ENCODE data around the gene GALNT2. TPM values are rescaled to one million over a fixed set of nuclear protein-coding genes. Genes with fewer than 3 reads are reported as not detected.

The GALNT2 gene
- total RNA-seq, 1 experiment from 2014 or later: 152 TPM

DNA sequence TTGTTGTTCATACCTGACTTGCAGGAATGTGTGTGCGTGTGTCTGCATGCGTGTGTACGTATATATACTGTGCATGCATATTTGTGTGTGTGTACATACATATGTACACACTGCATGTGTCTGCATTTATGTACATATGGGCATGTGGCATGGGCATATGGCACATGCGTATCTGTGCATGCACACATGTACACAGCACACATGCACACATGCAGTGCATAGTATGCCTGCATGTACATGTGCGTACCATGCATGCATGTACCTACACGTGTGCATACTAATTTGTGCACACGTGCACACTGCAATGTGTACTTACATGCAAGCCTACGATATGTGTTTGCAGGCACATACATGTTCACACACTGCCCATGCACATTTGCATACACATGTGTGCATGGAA lies 43.9 kb downstream of the GALNT2 start:
- BruUV-seq (replicated peaks): no TSS peak
- in situ Hi-C loops (cut with HindIII; ENCODE audit: low pct_unique_long_range_greater_than_20kb, low sequenced_read_pairs) (no loop called here), intact Hi-C loops (cut with micrococcal nuclease; ENCODE audit: unreplicated experiment) (no loop called here)
- Histone ChIP-seq H3K27ac (ENCODE audit: low read length) (no peak overlapping the region), H3K4me3 (ENCODE audit: low read depth in 2 of 2, low read length in 2 of 2) (no peak overlapping the region), H3K27me3 (ENCODE audit: control insufficient read depth, insufficient read depth, low read length) (no peaks in the 10 kb centered on the region), H3K4me1 (ENCODE audit: control insufficient read depth, insufficient read depth, low read length) (peaks cover 31% of the 10 kb centered on the region), H3K9me3 (ENCODE audit: control insufficient read depth, insufficient read depth, low read depth, low read length) (no peaks in the 10 kb centered on the region), H3K36me3 (ENCODE audit: control insufficient read depth, insufficient read depth, low read length) (no peaks in the 10 kb centered on the region)
- TF ChIP-seq SIN3A (IDR thresholded peaks at IDR 0.05; ENCODE audit: borderline replicate concordance, insufficient read depth, low read depth, low read length) (no peak), TCF7L2 (IDR thresholded peaks at IDR 0.05; ENCODE audit: low read depth, low read length) (no peak)
- TF ChIP-seq, protein P1, sequence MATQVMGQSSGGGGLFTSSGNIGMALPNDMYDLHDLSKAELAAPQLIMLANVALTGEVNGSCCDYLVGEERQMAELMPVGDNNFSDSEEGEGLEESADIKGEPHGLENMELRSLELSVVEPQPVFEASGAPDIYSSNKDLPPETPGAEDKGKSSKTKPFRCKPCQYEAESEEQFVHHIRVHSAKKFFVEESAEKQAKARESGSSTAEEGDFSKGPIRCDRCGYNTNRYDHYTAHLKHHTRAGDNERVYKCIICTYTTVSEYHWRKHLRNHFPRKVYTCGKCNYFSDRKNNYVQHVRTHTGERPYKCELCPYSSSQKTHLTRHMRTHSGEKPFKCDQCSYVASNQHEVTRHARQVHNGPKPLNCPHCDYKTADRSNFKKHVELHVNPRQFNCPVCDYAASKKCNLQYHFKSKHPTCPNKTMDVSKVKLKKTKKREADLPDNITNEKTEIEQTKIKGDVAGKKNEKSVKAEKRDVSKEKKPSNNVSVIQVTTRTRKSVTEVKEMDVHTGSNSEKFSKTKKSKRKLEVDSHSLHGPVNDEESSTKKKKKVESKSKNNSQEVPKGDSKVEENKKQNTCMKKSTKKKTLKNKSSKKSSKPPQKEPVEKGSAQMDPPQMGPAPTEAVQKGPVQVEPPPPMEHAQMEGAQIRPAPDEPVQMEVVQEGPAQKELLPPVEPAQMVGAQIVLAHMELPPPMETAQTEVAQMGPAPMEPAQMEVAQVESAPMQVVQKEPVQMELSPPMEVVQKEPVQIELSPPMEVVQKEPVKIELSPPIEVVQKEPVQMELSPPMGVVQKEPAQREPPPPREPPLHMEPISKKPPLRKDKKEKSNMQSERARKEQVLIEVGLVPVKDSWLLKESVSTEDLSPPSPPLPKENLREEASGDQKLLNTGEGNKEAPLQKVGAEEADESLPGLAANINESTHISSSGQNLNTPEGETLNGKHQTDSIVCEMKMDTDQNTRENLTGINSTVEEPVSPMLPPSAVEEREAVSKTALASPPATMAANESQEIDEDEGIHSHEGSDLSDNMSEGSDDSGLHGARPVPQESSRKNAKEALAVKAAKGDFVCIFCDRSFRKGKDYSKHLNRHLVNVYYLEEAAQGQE (IDR thresholded peaks at IDR 0.05; ENCODE audit: insufficient read depth in 1 of 2, low read depth in 2 of 2, low read length in 1 of 2): no peak
- no peak for DNase-seq (ENCODE audit: low read depth, low spot score)
- ChIA-PET POLR2A (no interaction called here), CTCF (interaction anchor here (0.6 kb wide), 1 partner anchor 74 kb away, joined by 3 read pairs; no protein-coding TSS in a partner anchor)
- no peak for ATAC-seq

DNA sequence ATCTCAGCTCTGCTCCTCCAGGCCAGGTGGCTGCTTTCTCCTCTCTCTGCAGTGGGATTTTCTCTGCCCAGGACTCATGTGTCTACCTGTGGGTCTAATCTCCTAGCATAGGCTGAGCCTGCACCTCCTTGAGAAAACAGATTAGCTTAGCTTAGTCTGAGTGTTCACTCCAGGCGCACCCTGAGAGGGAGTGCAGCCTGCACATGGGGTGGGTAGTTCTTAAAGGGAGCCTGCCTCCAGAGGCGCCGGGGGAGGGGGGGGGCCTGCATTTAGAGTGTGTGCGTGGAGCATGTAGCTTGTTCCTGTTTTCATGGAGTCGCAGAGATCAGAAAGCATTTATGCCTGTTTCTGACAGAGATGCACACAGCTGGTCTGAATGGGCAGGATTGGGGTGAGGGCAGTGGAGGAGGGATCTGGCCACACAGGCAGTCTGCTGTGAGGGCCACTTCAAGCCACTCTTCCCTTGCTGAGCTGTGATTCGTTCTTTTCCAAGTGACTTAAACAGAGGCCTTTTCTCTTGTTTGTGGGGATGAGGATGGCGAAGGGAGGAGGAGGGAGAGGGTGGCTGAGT lies 45.2 kb downstream of the GALNT2 start:
- H3K36me3 ChIP-seq (ENCODE audit: control insufficient read depth, insufficient read depth, low read length): no peaks in the 10 kb centered on the region
- in situ Hi-C loops (cut with HindIII; ENCODE audit: low pct_unique_long_range_greater_than_20kb, low sequenced_read_pairs) (no loop called here), intact Hi-C loops (cut with micrococcal nuclease; ENCODE audit: unreplicated experiment) (no loop called here)
- DNase-seq (ENCODE audit: low read depth, low spot score) (no peak), ATAC-seq (no peak)
- no TSS peak for BruUV-seq (replicated peaks)
- ChIA-PET CTCF (no interaction called here), POLR2A (no interaction called here)
- TF ChIP-seq, protein P2, sequence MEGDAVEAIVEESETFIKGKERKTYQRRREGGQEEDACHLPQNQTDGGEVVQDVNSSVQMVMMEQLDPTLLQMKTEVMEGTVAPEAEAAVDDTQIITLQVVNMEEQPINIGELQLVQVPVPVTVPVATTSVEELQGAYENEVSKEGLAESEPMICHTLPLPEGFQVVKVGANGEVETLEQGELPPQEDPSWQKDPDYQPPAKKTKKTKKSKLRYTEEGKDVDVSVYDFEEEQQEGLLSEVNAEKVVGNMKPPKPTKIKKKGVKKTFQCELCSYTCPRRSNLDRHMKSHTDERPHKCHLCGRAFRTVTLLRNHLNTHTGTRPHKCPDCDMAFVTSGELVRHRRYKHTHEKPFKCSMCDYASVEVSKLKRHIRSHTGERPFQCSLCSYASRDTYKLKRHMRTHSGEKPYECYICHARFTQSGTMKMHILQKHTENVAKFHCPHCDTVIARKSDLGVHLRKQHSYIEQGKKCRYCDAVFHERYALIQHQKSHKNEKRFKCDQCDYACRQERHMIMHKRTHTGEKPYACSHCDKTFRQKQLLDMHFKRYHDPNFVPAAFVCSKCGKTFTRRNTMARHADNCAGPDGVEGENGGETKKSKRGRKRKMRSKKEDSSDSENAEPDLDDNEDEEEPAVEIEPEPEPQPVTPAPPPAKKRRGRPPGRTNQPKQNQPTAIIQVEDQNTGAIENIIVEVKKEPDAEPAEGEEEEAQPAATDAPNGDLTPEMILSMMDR (IDR thresholded peaks at IDR 0.05): no peak
- TF ChIP-seq POLR2AphosphoS5 (IDR thresholded peaks at IDR 0.05; ENCODE audit: low read depth, low read length) (no peak), TCF7L2 (IDR thresholded peaks at IDR 0.05; ENCODE audit: low read depth, low read length) (no peak), SIN3A (IDR thresholded peaks at IDR 0.05; ENCODE audit: borderline replicate concordance, insufficient read depth, low read depth, low read length) (no peak)
- TF ChIP-seq, protein P1 (IDR thresholded peaks at IDR 0.05; ENCODE audit: insufficient read depth in 1 of 2, low read depth in 2 of 2, low read length in 1 of 2): no peak
- H3K4me3 ChIP-seq (ENCODE audit: low read depth in 2 of 2, low read length in 2 of 2): no peak overlapping the region
- H3K27me3 ChIP-seq (ENCODE audit: control insufficient read depth, insufficient read depth, low read length): no peaks in the 10 kb centered on the region
- peaks cover 20% of the 10 kb centered on the region for H3K4me1 ChIP-seq (ENCODE audit: control insufficient read depth, insufficient read depth, low read length)
- H3K27ac ChIP-seq (ENCODE audit: low read length): no peak overlapping the region
- no peaks in the 10 kb centered on the region for H3K9me3 ChIP-seq (ENCODE audit: control insufficient read depth, insufficient read depth, low read depth, low read length)
